Measurements from ENCODE around the gene KCNJ1.

The KCNJ1 gene

DNA sequence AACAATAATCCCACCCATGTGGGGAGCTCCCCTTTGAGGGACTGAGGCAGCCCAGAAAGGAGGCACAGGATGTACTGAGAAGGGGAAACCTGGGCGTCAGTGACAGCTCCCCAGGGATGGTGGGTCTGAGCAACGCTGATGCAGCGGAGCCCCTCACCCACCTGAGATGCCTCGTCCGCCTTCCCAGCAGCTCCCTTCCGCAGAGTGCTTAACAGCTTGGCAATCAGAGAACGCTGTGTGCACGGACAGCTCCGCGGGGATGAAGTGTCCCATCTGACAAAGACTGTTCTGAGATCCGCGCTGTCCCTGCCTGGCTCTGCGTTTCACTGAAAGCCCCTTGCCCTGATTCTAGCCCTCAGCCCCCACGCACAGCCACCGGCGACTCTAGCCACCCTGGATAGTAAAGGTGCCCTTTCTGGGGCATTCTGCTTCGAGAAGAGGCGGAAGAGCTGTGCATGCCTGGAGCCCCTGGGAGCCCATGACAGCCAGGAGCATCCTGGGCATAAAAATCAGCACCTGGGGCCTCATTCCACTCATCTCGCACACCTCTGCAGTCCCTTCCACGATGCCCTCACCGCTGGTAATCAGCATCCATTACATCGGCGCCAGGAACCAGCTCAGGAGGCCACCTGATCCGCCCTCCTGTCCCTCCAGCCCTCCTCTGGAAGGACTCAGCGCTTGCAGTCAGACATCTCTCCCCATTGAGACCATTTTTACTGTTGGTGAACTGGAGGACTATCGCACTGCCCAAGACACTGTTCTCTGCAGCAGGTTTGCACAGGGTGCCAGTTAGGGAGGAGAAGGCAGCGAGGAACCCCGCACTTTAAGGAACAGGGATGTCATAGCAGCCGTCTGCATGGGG is 34.8 kb upstream of the KCNJ1 start:
- no peak for DNase-seq (ENCODE audit: low read depth)

DNA sequence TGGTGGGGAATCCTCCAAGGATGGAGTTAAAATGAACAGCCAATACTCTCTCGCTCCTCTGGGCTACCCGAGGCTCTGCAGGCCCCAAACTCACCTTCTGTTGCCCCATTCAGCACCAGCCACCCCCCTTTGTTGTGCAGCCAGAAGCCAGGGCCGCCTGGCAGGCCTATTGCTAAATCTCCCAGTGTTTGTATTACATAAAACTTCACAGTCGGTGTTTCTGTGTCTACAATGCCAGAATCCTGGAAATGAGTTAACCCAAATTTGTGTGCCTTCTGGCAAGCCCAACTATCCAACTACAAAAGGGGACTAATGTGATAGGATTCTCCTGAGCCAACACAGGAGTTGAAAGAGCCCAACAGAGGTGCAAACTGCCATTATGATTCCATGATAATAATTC is 33.4 kb upstream of the KCNJ1 start:
- no peak for DNase-seq (ENCODE audit: low read depth)

DNA sequence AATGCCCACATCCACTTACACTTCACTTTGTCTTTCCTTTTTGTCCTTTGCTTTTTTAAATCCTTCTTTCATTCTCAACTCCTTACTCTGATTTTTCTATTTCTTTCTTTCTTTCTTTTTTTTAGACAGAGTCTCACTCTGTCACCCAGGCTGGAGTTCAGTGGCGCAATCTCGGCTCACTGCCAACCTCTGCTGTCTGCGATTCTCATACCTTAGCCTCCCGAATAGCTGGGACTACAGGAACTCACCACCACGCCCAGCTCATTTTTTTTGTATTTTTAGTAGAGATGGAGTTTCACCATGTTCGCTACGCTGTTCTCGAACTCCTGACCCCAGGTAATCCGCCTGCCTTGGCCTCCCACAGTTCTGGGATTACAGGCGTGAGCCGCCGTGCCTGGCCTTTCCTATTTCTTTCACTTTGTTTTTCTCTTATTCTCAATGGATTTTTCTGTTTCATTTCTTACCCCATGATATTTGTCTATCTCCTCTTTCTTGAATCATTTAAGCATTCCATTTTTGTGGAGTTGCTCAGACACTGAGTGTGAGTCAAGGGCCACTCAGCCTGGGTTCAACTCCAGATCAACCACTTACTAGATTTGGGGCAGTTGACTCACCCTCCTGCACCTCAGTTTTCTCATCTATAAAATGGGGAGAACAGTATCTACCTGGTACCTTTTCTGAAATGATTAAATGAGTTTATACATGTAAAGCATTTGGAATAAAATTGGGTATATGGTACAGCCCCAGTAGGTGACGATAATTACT is 31.7 kb upstream of the KCNJ1 start:
- DNase-seq (ENCODE audit: low read depth) = no peak

DNA sequence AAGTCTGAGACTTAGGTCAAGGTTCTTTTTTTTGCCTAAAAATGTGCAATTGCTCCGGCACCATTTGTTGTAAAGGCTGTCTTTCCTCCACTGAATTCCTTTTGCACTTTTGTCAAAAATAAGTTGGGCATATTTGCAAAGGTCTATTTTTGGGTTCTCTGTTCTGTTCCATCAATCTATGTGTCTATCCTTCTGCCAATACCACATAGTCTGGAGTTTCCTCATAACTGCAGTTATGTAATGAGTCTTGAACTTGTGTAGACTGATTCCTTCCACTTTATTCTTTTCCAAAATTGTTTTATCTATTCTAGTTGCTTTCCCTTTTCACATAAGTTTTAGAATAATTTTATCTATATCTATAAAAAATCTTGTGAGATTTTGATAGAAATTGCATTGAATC is 30.7 kb upstream of the KCNJ1 start:
- DNase-seq (ENCODE audit: low read depth) = no peak

- no peak for DNase-seq (ENCODE audit: low read depth)
Measured at GRCh38 chr11:128896356-128896755, 29.3 kb upstream of the KCNJ1 start.

DNA sequence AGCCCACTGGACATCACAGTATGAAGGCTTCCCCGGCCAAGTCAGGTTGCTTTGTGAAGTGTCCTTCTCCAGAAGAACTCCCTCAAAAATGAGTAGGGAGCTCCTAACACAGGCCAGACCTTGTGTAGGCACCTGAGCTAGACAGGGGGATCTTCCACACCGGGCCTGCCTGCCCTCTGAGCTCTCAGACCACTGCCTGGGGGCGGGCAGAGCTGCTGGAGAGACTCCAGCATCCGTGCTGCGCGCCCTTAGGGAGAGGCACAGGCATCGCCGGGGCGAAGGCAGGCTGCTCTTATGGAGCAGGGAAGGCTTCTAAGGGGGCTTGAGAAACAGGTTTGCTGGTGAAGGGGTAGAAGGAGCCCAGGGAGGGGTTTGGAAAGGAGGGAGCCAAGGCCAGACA is 28.4 kb upstream of the KCNJ1 start:
- DNase-seq (ENCODE audit: low read depth) = no peak

- DNase-seq (ENCODE audit: low read depth) = no peak
Measured at GRCh38 chr11:128894685-128895084, 27.6 kb upstream of the KCNJ1 start.

GRCh38 chr11:128894286-128894681 is 27.2 kb upstream of the KCNJ1 start:
- no peak for DNase-seq (ENCODE audit: low read depth)

- no peak for DNase-seq (ENCODE audit: low read depth)
Measured at GRCh38 chr11:128893578-128894285, 26.6 kb upstream of the KCNJ1 start.

DNA sequence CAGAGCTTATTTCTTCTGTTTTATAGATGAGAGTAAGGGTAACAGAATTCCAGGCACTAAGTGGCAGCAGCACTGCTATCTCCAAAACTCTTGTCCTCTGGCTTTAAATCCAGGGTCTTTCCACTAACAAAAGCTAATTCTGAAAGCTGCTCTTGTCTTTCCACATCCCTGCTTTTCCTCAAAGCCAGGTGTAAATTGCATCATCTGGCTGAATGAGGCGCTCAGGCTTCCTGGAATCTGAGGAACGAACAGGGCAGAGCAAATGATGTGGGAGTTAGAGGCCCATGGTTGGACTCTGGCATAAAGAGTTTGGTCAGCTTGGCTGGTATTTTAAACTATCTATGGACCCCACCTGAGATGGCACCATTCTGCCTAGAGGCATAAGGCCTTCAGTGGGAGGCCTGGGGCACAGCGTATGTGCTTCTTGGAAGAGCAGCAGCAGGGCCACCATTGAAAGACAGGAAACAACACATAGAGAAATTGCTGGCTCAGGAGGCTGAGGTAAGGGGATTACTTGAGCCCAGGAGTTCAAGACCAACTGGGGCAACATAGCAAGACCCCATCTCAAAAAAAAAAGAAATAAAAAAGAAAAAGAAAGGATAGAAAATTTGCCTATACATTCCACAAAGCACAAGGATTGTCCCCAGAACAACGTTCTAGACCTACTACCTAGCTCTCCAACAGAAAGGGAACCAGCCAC is 25.9 kb upstream of the KCNJ1 start:
- no peak for DNase-seq (ENCODE audit: low read depth)

- DNase-seq (ENCODE audit: low read depth) = no peak
Measured at GRCh38 chr11:128891913-128892398, 24.9 kb upstream of the KCNJ1 start.

DNA sequence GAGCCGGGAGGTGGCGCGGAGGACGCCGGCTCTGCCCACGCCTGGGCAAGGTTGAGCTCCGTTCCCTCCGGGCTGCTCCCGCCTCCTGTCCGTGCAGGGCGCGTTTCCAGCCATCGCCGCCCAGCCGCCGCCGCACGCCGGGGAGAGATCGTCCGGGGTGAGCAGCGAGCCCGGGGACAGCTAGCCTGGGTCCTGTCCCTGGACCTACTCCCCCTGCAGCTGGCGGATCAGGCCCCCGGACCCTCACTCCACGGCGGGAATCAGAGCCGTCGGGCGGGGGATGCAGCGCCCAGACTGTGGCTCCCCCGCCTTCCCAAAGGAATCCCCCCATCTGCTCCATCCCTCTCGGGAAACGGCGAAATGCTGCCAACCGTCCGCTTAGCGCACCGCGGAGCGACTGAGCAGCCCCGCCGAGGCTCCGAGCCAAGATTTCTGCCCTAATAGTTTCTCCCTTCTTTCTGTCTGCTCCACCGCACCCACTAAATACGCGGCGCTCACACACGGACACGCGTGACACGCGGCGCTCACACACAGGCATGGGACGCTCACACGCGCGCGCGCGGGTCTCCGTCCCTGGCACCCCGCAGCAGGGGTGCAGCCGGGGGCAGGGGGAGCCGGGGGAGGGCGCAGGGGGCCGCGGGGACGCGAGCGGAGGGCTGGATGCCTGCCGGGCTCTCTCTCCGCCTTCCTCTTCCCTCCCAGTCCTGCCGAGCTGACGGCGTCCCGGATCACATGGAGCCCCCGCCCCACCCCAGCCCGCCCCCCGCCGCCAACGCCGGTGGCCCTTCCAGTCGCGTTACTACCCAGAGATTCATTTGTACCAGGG is 23.7 kb upstream of the KCNJ1 start, which contains the start of gene KCNJ5:
Gene KCNJ5 (plus strand): TSS at position 814 of the 826 bp plus-strand sequence. CDS start 19,918 bp downstream, outside the sequence.
- DNase-seq (ENCODE audit: low read depth) = no peak

DNA sequence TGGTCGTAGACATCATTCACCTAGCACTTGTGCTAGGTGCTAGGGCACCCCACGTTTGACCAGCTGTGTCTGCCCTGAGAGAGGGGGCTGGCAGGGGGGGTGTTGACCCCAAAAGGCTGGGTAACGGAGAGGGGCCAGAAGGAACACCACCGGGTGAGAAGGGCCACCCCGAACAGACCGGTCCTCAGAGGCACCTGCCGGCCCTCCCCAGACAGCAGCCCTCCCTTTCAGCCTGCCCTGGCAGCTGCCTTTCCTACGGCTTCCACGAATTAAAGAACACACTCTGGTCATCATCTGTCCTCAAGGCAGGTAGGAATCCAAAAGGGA is 23.1 kb upstream of the KCNJ1 start:
- DNase-seq (ENCODE audit: low read depth) = no peak

GRCh38 chr11:128889657-128890213 is 22.6 kb upstream of the KCNJ1 start:
- DNase-seq (ENCODE audit: low read depth) = no peak

DNA sequence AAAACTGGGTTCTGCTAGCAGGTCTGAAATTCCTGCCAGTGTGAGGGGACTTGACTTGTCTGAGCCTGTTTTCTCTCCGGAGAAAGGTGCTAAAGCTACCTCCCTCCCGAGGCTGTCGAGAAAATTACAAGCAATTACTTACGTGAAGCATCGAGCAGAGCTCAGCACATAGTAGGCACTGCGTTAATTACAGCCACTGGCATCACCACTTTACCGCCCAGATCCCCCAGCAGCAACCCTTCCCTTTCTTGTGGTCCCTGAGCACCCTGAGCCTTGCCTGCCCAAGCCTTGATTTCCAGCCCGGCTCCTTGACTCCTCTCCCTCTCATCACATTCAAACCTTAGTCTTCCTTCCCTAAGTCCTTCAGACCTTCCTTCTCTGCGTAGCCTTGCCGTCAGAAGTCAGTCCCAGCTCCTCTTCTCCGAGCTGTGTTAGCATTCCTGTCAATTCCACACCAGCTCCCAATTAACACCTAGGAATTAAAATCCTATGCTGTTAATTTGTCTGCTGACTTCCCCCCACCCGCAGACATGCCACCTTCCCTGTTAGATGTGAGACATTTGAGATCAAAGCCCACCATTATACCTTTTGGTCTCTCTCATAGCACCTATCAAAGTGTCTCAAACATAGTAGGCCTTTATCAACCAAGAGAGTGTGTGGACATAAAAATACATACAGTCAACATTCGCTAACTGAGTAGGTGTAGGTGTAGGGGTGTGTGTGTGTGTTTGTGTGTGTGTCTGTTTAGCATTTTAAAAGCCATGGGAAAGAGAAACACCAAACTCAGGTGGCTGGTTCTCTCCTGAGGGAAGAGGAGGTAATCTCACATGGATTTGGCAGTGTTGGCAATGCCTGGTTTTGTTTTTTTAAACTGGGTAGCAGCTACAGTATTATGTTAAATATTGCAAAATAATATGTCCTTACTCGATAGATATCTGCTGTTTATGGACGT is 21.2 kb upstream of the KCNJ1 start:
- no peak for DNase-seq (ENCODE audit: low read depth)

GRCh38 chr11:128886406-128887124 is 19.5 kb upstream of the KCNJ1 start:
- DNase-seq (ENCODE audit: low read depth) = no peak

- DNase-seq (ENCODE audit: low read depth) = no peak
Measured at GRCh38 chr11:128884703-128885338, 17.7 kb upstream of the KCNJ1 start.

DNA sequence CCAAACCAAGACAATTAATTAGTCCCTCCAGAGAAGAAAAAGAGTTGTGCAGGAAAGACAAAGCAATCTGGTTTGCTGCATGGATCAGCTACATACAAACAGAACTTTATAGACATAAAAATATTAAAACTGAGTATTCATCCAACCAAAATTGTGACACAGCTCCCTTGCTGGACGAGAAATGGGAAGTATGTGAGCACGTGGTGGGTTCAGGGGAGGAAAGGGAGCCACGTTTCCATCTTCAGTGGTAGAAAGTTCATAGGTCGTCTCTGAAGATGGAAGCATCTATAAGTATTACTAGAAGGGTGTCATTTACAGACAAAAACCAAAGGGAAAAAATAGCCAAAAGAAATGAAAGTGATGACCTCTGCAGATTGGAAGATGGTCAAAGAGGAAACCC is 17.0 kb upstream of the KCNJ1 start:
- no peak for DNase-seq (ENCODE audit: low read depth)

Measured in non-pigmented ciliary epithelial cell (primary cell).